ENCODE data around the gene APBB2.

GRCh38 chr4:41145571-41146078 lies 68.7 kb downstream of the APBB2 start:
- TF ChIP-seq HNF4A (conservative IDR thresholded peaks at IDR 0.05) (no peak), FOXA1 (IDR thresholded peaks at IDR 0.05) (no peak)

Data from liver (tissue), 2 donors.